Measurements from ENCODE around the gene RNF115.
"Not testable (repeated sequence)": the region's sequence is repeated elsewhere in the genome, so short reads cannot be mapped to it uniquely, and the experiment has no call there.

Gene RNF115

GRCh38 chr1:145805057-145805456, 18.8 kb downstream of the RNF115 start:
- DNase-seq (ENCODE audit: low spot score): no peak
- in situ Hi-C loops (cut with MboI; ENCODE audit: low sequenced_read_pairs, unreplicated experiment): no loop called here
- TF ChIP-seq CTCF (IDR thresholded peaks at IDR 0.05; ENCODE audit: borderline replicate concordance, control extremely low read depth, extremely low read depth, insufficient read depth, missing control alignments): no peak

- TF ChIP-seq CTCF (IDR thresholded peaks at IDR 0.05; ENCODE audit: borderline replicate concordance, control extremely low read depth, extremely low read depth, insufficient read depth, missing control alignments): no peak
- in situ Hi-C loops (cut with MboI; ENCODE audit: low sequenced_read_pairs, unreplicated experiment): no loop called here
- DNase-seq (ENCODE audit: low spot score): no peak
Measured at GRCh38 chr1:145804235-145805045, 19.5 kb downstream of the RNF115 start.

- TF ChIP-seq CTCF (IDR thresholded peaks at IDR 0.05; ENCODE audit: borderline replicate concordance, control extremely low read depth, extremely low read depth, insufficient read depth, missing control alignments): no peak
- in situ Hi-C loops (cut with MboI; ENCODE audit: low sequenced_read_pairs, unreplicated experiment): no loop called here
- no peak for DNase-seq (ENCODE audit: low spot score)
Measured at GRCh38 chr1:145799806-145800205, 24.1 kb downstream of the RNF115 start.

GRCh38 chr1:145796753-145797152, 27.1 kb downstream of the RNF115 start:
- no peak for TF ChIP-seq CTCF (IDR thresholded peaks at IDR 0.05; ENCODE audit: borderline replicate concordance, control extremely low read depth, extremely low read depth, insufficient read depth, missing control alignments)
- DNase-seq (ENCODE audit: low spot score): no peak
- in situ Hi-C loops (cut with MboI; ENCODE audit: low sequenced_read_pairs, unreplicated experiment): no loop called here

GRCh38 chr1:145795257-145795881, 28.5 kb downstream of the RNF115 start:
- TF ChIP-seq CTCF (IDR thresholded peaks at IDR 0.05; ENCODE audit: borderline replicate concordance, control extremely low read depth, extremely low read depth, insufficient read depth, missing control alignments): no peak
- in situ Hi-C loops (cut with MboI; ENCODE audit: low sequenced_read_pairs, unreplicated experiment): no loop called here

GRCh38 chr1:145792484-145792883, 31.4 kb downstream of the RNF115 start:
- no peak for TF ChIP-seq CTCF (IDR thresholded peaks at IDR 0.05; ENCODE audit: borderline replicate concordance, control extremely low read depth, extremely low read depth, insufficient read depth, missing control alignments)
- DNase-seq (ENCODE audit: low spot score): peak; percentile 27
- in situ Hi-C loops (cut with MboI; ENCODE audit: low sequenced_read_pairs, unreplicated experiment): no loop called here

More at GRCh38 chr1:145795257-145795881, 28.5 kb downstream of the RNF115 start:
- no peak for DNase-seq (ENCODE audit: low spot score)

GRCh38 chr1:145791860-145792259, 32.0 kb downstream of the RNF115 start:
- in situ Hi-C loops (cut with MboI; ENCODE audit: low sequenced_read_pairs, unreplicated experiment); DNase-seq (ENCODE audit: low spot score): not testable (repeated sequence)

Measured in GM13976 (cell line).